Prostate gland (tissue), 2 donors: ENCODE measurements around the gene SLC29A2. TPM values are rescaled to one million over a fixed set of nuclear protein-coding genes. Genes with fewer than 3 reads are reported as not detected.
"Not testable (repeated sequence)": the region's sequence is repeated elsewhere in the genome, so short reads cannot be mapped to it uniquely, and the experiment has no call there.

Experiments used
- DNase-seq: peaks from one replicate; pipeline ENCODE4 v3.0.0-alpha.2; 2019; ENCODE audit warnings: low spot score
- H3K27ac ChIP-seq, 2 donors: fragments of 200-600 bp; sonication (generic); 2 replicates each; pipeline ENCODE4 v1.5.1; 2017 to 2019
- H3K27me3 ChIP-seq: fragments of 200-600 bp; sonication (generic); replicated peaks from 2 replicates; pipeline ENCODE4 v1.5.1; 2019; ENCODE audit not compliant: insufficient read depth
- H3K36me3 ChIP-seq, 2 donors: fragments of 200-600 bp; sonication (generic); 1 replicate in 1 of 2; 2 replicates in 1 of 2; pipeline versions ENCODE4 v1.5.1 to v1.8.1; 2017 to 2019
- H3K4me1 ChIP-seq: fragments of 200-600 bp; sonication (generic); replicated peaks from 2 replicates; pipeline ENCODE4 v1.5.1; 2019
- H3K4me3 ChIP-seq, 2 donors: fragments of 200-600 bp; sonication (generic); 2 replicates each; pipeline ENCODE4 v1.5.1; 2017 to 2019
- H3K9me3 ChIP-seq: fragments of 200-600 bp; sonication (generic); 2 replicates; pipeline ENCODE4 v1.5.1; 2017
- CTCF ChIP-seq, 4 experiments: fragments of 200-600 bp in 2 of 4; fragments of 450-650 bp in 2 of 4; sonication (generic) in 2 of 4; IDR thresholded peaks; 1 replicate in 3 of 4; 2 replicates in 1 of 4; pipeline ENCODE4 v1.5.1; 2016 to 2019; ENCODE audit warnings: antibody characterized with exemption in 4 of 4, mild to moderate bottlenecking in 2 of 4, moderate library complexity in 2 of 4
- POLR2A ChIP-seq: fragments of 450-650 bp; IDR thresholded peaks from one replicate; pipeline ENCODE4 v1.6.1; 2016; ENCODE audit warnings: antibody characterized with exemption, mild to moderate bottlenecking
- POLR2AphosphoS5 ChIP-seq: sonication (generic); formaldehyde crosslinking; IDR thresholded peaks from one replicate; pipeline ENCODE4 v1.6.1; 2017; ENCODE audit warnings: antibody characterized with exemption
- WGBS: methylation state at CpG from one replicate; pipeline ENCODE4 v1.1.5; 2018; 5-methylcytosine and 5-hydroxymethylcytosine counted together
- intact Hi-C: fragments of 100-400 bp; cut with DNase I; formaldehyde crosslinking; loops from one replicate; pipeline ENCODE4 v1.14.2; 2022
- total RNA-seq, 2 donors: library from RNA; depleted of rRNA; stranded (reverse); fragments of >200 nt; gene quantifications; one replicate each; pipeline ENCODE4 v1.1.0, GENCODE V29; 2016

Gene SLC29A2
- total RNA-seq, 2 donors from 2014 or later: 10.1 to 12.5 TPM

- Histone ChIP-seq H3K9me3 (no peaks in the 10 kb centered on the region), H3K4me1 (no peaks in the 10 kb centered on the region), H3K4me3 (no peak overlapping the region), H3K27me3 (no peaks in the 10 kb centered on the region), H3K27ac (no peak overlapping the region), H3K36me3 (no peaks in the 10 kb centered on the region)
- DNase-seq: no peak
- TF ChIP-seq CTCF (IDR thresholded peaks at IDR 0.05) (no peak), POLR2A (no peak), POLR2AphosphoS5 (no peak)
- WGBS: 85% methylated on average over 9 of the region's 9 CpGs
- intact Hi-C loops: no loop called here
Measured at GRCh38 chr11:66362481-66363147, 8.9 kb downstream of the SLC29A2 start.

DNA sequence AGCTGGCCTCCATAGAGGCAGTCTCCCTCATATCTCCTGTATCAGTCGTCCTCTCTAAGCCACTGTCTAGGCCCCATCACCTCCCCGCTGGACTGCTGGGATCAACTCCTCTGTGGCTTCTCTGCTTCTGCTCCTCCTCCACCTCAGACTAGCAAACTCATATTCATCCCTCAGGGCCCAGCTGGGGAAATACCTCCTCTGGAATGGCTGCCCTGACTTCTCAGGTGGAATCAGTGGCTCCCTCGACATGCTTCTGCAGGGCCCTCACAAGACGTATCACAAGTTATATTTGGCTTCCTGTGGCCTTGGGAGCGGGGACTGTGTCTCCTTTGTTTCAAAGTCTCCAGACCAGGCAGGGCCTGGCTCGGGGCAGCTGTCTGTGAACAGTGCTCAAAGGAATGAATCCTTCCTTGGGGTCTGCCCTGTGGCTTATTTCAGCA is 10.0 kb downstream of the SLC29A2 start:
- TF ChIP-seq POLR2A (no peak), CTCF (IDR thresholded peaks at IDR 0.05) (no peak), POLR2AphosphoS5 (no peak)
- WGBS: 77% methylated on average over 6 of the region's 6 CpGs
- Histone ChIP-seq H3K36me3 (no peaks in the 10 kb centered on the region), H3K9me3 (no peaks in the 10 kb centered on the region), H3K27ac (no peak overlapping the region), H3K27me3 (no peaks in the 10 kb centered on the region), H3K4me1 (no peaks in the 10 kb centered on the region), H3K4me3 (no peak overlapping the region)
- intact Hi-C loops: no loop called here
- no peak for DNase-seq

- intact Hi-C loops: no loop called here
- 91% methylated on average over 15 of the region's 15 CpGs for WGBS
- DNase-seq: no peak
Measured at GRCh38 chr11:66360406-66361073, 11.0 kb downstream of the SLC29A2 start.

DNA sequence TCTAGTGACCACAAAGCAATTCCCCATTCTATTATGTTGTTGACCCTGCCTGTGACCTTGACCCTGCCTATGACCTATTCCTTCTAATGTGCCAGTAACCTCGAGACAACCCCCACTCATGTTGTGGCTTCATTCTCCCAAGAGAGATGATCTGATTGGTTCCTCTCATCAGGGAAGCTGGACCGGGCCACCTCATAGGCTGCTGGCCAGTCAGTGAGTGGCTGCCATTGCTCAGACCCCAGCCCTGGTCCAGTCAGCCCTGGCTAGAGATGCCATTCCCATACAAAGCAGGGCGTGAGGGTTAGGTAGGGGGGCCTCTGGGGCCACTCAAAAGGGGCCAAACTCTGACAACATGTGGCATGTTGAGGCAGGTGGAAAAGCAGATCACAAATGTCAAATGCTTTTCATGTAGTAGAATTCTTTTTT is 11.9 kb downstream of the SLC29A2 start:
- DNase-seq: no peak
- no peaks in the 10 kb centered on the region for H3K27me3 ChIP-seq
- 67% methylated on average over 3 of the region's 3 CpGs for WGBS

More at GRCh38 chr11:66360406-66361073, 11.0 kb downstream of the SLC29A2 start:
- no peaks in the 10 kb centered on the region for H3K4me1 ChIP-seq
- TF ChIP-seq CTCF (IDR thresholded peaks at IDR 0.05) (no peak), POLR2A (no peak), POLR2AphosphoS5 (no peak)
- H3K36me3 ChIP-seq: no peaks in the 10 kb centered on the region
- no peaks in the 10 kb centered on the region for H3K9me3 ChIP-seq
- no peak overlapping the region for H3K4me3 ChIP-seq
- no peaks in the 10 kb centered on the region for H3K27me3 ChIP-seq
- H3K27ac ChIP-seq: no peak overlapping the region

DNA sequence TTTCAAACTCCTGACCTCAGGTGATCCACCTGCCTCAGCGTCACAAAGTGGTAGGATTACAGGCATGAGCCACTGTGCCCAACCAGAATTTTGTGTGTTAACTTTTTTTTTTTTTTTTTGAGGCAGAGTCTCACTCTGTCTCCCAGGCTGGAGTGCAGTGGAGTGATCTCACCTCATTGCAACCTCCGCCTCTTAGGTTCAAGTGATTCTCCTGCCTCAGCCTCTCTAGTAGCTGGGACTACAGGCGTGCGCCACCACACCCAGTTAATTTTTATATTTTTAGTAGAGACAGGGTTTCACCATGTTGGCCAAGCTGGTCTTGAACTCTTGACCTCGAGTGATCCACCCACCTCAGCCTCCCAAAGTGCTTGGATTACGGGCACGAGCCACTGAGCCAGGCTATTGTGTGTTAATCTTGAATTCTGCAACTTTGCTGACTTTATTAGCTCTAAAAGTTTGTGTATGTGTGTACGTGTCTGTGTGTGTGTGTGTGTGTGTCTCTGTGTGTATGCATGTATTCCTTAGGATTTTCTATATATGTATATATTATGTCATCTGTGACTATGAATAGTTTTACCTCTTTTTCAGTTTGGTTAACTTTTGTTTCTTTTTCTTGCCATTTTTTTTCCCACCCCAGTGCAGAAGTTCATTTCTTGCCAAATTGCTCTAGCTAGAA is 20.9 kb downstream of the SLC29A2 start:
- 92% methylated on average over 8 of the region's 8 CpGs for WGBS
- intact Hi-C loops, H3K27ac ChIP-seq, H3K27me3 ChIP-seq, H3K9me3 ChIP-seq, DNase-seq, H3K4me3 ChIP-seq, H3K36me3 ChIP-seq: not testable (repeated sequence)
- H3K4me1 ChIP-seq: peaks cover 10% of the 10 kb centered on the region

More for the DNA sequence above, 11.9 kb downstream of the SLC29A2 start:
- H3K4me3 ChIP-seq: no peak overlapping the region
- intact Hi-C loops: no loop called here
- TF ChIP-seq CTCF (IDR thresholded peaks at IDR 0.05) (no peak), POLR2AphosphoS5 (no peak), POLR2A (no peak)
- no peaks in the 10 kb centered on the region for H3K36me3 ChIP-seq
- H3K9me3 ChIP-seq: no peaks in the 10 kb centered on the region
- H3K4me1 ChIP-seq: no peaks in the 10 kb centered on the region
- no peak overlapping the region for H3K27ac ChIP-seq
